Tibial nerve (tissue), 4 donors: ENCODE measurements around the gene PNPLA5.

Experiments
- EP300 ChIP-seq, 2 donors: sonication (generic); formaldehyde crosslinking; IDR thresholded peaks; one replicate each; pipeline ENCODE4 v1.6.1; 2017; ENCODE audit warnings: antibody characterized with exemption in 2 of 2, mild to moderate bottlenecking in 1 of 2
- POLR2A ChIP-seq, 2 donors: fragments of 450-650 bp; IDR thresholded peaks; one replicate each; pipeline ENCODE4 v1.6.1; 2017; ENCODE audit warnings: antibody characterized with exemption in 2 of 2, mild to moderate bottlenecking in 2 of 2, moderate library complexity in 2 of 2
- TF ChIP-seq, protein P1 (sequence below), 5 experiments: fragments of 200-600 bp in 3 of 5; fragments of 450-650 bp in 2 of 5; sonication (generic) in 3 of 5; IDR thresholded peaks; one replicate each; pipeline ENCODE4 v1.5.1; 2016 to 2019; ENCODE audit warnings: antibody characterized with exemption in 5 of 5, mild to moderate bottlenecking in 3 of 5, moderate library complexity in 2 of 5

DNA sequence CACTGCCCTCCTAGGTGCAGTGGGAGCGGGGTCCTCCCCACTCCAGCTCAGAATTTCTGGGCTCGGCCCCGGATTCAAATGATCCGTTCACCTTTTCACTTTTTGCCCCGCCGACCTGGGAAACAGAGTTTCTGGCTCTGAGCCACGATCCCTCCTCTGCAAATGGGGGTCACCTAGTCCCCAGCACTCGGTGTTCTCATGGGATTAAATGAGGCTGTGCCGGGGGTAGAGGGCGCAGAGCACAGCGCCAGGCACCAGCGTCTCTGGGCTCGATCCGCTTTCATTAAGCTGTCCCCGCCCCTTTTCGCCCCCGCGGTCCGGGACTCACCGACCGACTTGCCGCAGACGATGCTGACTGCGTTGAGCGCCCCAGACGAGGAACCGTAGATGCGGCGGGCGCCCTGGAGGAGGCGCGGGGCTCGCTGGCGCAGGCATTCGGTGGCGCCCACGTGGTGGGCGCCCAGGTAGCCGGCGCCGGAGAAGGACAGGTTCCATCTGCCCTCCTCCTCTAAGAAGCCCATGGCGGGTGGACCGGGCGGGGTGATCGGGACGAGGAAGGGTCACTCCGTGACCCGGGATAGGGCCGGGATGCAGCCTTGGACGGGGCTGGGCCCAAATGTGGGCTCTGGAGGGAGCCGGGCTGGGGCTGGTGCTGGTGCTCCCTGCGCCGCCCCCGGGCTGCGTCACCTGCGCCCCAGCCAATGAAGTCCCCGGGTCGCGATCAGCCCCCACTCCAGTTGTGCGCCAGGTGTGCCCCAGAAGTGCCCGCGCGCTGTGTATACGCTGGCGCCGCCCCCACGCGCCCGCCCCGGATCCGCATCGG lies at the start of gene PNPLA5:
- TF ChIP-seq POLR2A (IDR thresholded peaks at IDR 0.05) = no peak
- TF ChIP-seq, protein P1, sequence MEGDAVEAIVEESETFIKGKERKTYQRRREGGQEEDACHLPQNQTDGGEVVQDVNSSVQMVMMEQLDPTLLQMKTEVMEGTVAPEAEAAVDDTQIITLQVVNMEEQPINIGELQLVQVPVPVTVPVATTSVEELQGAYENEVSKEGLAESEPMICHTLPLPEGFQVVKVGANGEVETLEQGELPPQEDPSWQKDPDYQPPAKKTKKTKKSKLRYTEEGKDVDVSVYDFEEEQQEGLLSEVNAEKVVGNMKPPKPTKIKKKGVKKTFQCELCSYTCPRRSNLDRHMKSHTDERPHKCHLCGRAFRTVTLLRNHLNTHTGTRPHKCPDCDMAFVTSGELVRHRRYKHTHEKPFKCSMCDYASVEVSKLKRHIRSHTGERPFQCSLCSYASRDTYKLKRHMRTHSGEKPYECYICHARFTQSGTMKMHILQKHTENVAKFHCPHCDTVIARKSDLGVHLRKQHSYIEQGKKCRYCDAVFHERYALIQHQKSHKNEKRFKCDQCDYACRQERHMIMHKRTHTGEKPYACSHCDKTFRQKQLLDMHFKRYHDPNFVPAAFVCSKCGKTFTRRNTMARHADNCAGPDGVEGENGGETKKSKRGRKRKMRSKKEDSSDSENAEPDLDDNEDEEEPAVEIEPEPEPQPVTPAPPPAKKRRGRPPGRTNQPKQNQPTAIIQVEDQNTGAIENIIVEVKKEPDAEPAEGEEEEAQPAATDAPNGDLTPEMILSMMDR (IDR thresholded peaks at IDR 0.05) = no peak
- no peak for TF ChIP-seq EP300 (IDR thresholded peaks at IDR 0.05)
